Measurements from ENCODE around the gene C1orf116.

The C1orf116 gene

GRCh38 chr1:206986402-206986801, 46.2 kb downstream of the C1orf116 start:
- FAIRE-seq = no peak

DNA sequence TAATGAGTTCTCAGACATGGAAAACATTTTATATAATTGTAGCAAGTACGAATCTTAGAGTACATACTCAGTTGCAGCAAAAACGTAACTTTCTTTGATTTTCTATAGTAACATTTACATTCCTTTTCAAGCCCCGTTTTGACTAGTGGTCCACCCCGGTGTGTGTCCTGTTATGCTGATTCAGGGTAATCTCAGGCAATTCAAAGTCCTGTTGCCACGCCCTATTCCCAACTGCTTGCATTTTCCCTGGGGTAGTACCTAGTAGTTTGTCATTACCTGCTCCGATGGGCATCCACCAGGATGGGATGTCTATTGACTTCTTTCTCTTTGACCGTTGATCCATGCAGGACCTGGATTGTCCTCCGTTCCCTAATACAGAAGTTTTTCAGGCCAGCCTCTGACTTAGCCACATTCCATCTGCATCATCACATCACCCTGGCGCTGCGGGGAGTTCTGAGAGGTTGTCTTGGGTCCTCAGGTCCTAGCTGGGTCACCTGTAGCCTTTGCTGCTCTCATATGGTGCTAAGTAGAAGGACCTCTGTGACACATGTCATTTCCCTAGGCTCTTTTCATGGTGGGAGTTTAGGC, 47.3 kb downstream of the C1orf116 start:
- FAIRE-seq = no peak

- no peak for FAIRE-seq
Observed at GRCh38 chr1:206982216-206982615, 50.3 kb downstream of the C1orf116 start.

DNA sequence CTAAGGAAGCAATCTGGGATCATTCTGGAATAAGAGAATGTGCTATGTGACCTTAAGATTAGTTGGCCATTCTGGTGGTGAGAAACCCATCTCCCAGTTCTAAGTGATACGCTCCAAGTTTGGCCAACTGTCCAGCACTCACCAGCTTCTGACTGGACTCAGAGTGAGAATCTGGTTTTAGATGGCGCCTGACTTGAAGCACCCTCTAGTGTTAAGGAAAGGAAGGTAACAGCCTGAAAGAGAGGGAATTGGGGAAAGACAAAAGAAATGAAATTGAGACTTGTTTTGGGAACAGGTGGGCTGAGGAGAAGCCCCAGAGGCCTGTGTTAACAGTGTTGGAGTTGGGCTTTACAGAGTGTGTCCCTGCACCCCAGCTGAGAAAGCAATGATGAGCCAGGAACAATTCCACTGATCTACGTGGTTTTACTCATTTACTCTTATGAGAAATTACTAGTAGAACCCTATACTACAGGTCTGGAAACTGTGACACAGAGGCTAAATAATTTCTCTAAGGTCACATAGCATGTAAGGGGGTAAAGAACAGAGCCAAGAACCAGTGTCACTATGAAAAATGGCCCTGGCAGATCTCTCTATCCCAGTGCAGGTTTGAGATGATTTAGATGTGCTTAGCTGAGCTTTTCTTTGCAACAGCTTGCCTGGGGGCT, 53.0 kb downstream of the C1orf116 start:
- no peak for FAIRE-seq

DNA sequence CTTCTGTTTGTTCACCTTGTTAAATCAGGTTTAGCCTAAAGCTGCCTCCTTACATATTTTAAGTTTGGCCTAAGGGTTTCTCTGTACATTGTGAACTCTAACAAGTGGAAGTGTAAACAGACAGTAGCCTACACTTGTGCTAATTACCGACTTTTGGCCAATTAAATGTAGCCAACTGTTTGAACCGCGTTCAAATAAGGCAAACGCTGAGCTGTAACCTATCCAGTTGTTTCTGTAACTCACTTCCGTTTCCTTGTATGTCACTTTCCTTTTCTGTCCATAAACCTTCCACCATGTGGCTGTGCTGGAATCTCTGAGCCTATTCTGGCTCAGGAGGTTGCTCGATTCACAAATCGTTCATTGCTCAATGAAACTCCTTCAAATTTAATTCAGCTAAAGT, 54.3 kb downstream of the C1orf116 start:
- FAIRE-seq = no peak

- no peak for FAIRE-seq
Observed at GRCh38 chr1:206975306-206975705, 57.2 kb downstream of the C1orf116 start.

GRCh38 chr1:206974140-206974539, 58.4 kb downstream of the C1orf116 start:
- no peak for FAIRE-seq

- FAIRE-seq = no peak
Observed at GRCh38 chr1:206972728-206973127, 59.8 kb downstream of the C1orf116 start.

DNA sequence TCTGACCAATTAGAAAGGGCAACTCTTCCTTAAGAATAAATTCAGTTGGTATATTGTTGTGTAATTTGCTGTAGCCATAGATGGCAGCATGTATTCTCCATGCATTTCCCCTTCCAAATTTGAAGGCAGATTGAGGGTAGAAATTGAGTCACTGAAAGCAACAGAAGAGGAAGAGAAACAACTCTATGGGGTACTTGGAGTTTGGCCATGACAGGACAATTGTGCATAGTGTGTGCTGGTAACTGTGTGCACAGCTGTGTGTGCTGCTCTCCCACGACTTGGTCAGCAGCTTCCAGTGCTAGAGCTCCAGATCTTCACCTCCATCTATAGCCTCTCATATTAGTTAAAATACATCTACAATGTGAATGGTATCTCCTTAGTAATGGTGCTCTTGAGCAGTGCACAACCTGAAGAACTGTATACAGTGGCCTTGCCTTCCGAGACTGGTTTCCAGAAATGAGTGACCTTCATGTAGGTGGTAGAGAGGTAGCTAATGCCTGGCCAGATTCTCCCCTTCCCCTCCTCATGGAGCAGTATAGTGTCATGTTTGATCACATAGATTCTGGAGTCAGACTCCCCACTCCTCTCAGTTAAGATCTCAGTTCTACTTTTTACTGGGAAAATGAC, 61.4 kb downstream of the C1orf116 start:
- FAIRE-seq = no peak

DNA sequence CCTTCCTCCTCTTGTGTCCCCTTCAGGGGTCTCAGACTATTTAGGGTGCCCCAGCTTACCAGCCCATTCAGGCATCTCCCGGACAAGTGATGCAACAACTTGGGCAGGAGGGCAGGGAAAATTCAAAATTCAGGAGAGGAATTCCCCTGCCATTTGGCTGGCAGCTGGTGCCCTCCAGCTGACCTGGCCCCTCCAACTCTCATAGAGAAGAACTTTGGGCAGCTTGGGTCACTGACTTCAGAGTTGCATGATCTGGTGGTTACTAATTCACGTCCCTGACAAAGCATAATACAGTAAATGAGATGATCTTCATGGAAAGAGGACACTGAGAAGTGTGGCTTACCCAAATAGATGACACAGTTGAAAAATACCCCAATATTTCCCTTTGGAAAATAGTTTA, 62.1 kb downstream of the C1orf116 start, which contains the start of gene FCAMR:
Gene FCAMR, minus strand, starts transcription at position 15 of the 400 bp plus-strand sequence. CDS start 335 bp downstream, outside the sequence.
- no peak for FAIRE-seq

DNA sequence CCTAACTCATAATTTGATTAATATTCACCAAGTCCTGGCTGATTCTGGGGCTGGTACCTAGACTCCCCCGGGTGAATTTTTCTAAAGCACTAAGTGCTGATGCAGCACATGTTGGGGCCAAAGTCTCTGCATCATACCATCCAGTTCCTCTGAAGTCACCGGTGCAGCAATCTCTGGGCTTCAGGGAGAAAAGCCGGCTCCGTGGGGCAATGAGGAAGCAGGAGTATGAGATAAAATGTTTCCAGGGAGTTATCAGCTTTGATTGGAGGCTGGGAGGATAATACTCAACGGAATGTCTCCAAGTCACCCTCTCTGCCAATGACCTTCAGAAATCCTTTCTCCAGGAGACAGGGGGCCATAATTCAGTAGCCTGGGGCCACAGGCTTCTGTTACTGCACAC, 63.5 kb downstream of the C1orf116 start:
- no peak for FAIRE-seq
